HG03280 (cell line): ENCODE measurements around the gene UBE2Q2.

Experiments used
- ATAC-seq: cut with Tn5 transposase; IDR thresholded peaks from one replicate; pipeline ENCODE4 v1.9.1; 2021; ENCODE audit warnings: mild to moderate bottlenecking, moderate library complexity; ENCODE audit not compliant: unreplicated experiment

Gene UBE2Q2

GRCh38 chr15:75921732-75922703 lies 78.8 kb downstream of the UBE2Q2 start:
- ATAC-seq = no peak

DNA sequence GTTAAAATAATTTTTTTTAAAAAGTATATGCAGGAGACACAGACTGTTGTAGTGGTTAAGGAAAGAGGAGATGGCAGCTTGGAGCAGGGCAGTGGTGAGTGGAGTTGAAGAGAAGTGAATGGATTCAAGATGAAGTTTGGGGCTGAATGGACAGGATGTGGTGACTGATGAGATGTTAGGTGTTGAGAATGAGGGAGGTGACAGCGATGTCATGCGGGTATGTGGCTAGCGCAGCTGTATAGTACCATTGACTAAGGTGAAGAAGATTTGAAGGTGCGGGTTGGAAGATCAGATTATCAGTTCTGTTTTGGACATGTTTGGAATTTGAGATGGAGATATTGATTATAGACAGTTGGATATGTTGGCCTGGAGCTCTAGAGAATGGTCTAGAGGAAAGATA lies 80.5 kb downstream of the UBE2Q2 start:
- ATAC-seq = no peak

- no peak for ATAC-seq
Observed at GRCh38 chr15:75924576-75924975, 81.3 kb downstream of the UBE2Q2 start.

GRCh38 chr15:75925440-75925839 lies 82.2 kb downstream of the UBE2Q2 start:
- no peak for ATAC-seq

DNA sequence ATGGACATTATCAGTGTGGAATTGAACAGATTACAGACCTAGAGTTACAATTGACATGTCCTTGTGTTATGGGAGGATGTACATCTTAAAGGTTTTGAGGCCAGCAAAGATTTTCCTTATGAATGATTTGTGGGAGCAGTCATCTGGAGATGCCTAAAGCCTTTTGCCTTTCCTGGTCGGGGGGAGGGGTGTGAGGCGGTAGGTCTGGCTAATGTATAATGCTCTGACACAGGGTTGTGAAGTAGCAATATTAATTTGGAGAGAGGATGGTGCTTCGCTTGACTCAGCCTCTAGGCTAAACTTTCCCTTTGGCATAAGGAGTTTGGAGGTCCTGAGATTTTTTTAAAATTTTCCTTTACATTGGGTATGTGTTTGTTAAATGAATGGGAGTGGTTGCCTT lies 83.7 kb downstream of the UBE2Q2 start:
- ATAC-seq = no peak

DNA sequence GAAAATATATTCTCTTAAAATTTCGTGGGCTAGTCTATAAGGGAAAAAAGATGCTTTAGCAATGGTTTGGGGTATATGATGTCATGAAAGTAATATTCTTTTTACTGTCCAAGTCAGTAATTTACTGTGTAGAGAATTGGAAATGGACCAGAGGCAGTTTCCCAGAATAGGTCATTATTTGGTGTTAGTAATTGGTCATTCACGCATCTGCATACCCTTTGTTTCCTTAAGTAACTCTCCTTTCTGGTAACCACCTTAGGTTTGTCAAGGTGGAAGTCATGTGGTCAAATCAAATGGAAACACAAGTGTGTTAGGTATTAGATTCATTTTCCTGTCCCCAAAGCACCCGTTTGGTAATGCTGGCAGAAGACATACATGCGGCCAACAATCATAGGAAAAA lies 84.4 kb downstream of the UBE2Q2 start:
- ATAC-seq = no peak

DNA sequence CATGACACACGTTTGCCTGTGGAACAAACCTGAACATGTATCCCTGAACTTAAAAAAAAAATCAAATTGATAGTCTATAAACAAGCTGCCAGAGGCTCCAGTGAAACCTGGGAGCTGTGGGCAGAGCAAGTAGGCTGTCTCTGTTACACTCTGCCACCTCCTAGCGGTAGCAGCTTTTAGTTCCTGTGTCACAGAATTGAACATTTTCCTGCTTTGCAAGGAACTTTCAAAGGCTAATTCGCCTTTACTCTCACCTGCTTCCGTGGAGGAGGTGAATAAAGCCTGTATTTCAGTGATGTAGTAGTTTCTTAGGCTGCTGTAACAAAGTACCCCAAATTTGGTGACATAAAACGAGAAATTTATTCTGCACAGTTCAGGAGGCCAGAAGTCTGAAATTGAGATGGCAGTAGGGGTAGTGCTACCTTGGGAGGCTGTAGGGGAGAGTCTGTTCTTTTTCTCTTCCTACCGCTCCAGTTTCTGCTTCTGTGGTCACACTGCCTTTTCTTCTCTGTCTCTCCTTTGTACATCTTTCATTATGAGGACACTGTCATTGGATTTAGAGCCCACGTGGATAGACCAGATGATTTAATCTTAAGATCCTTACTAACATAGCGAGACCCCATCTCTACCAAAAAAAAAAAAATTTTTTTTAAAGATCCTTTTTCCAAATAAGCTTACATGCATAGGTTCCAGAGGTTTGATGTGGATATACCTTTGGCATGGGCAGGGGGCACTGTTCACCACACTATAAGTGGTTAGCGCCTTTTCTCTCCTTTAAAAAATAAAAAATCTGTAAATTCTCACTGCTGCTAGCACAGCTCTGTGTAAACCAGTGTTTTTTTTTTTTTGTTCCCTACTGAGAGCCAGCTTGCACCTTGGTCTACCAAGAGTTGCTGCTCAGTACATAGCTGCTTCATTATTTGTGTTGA lies 85.7 kb downstream of the UBE2Q2 start:
- ATAC-seq = no peak

GRCh38 chr15:75929799-75930565 lies 86.7 kb downstream of the UBE2Q2 start:
- no peak for ATAC-seq

- ATAC-seq = no peak
Observed at GRCh38 chr15:75930866-75931265, 87.6 kb downstream of the UBE2Q2 start.

GRCh38 chr15:75942464-75942863 lies 99.2 kb downstream of the UBE2Q2 start:
- no peak for ATAC-seq

DNA sequence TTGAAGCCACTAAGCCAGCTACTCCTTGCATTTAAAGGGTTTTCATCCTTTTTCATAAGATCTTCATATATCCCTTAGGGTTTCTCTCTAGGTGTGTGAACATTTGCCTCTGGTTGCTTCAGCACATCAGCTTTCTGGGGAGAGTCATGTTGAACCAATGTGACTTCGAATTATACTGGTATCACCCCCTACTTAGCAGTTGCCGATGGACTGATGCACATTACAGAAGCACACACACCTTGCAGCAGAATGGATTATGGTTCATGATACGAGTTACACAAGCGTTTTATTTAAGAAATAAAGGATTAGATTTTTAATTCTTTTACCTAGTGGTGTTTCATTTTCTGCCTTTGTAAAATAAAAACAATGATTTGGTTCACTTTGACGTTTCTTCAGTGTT lies 100.0 kb downstream of the UBE2Q2 start:
- no peak for ATAC-seq

DNA sequence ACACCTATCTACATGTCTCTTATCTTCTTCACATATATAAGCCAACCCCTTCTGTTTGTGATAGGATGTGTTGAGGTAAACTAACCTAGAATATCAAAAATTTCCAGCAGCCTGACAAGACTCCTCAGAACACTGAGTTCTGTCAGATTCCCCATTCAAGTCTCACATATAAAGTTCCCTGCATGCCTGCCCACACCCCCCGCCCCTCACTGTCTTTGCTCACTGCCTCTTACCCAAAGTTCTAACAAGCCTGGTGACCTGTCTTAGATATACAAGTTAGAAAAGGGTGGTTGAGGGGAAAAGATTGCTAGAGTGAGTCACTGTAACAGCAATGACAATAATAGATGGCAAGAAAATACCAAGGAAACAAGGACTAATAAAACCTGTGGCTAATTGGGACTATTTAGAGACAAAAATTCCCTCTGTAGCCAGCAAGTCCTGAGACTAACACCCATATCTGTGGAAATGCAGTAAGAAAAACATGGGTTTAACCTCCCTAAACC lies 100.5 kb downstream of the UBE2Q2 start:
- ATAC-seq = no peak

- ATAC-seq = no peak
Observed at GRCh38 chr15:75945953-75946352, 102.7 kb downstream of the UBE2Q2 start.

- no peak for ATAC-seq
Observed at GRCh38 chr15:75947092-75947491, 103.8 kb downstream of the UBE2Q2 start.

DNA sequence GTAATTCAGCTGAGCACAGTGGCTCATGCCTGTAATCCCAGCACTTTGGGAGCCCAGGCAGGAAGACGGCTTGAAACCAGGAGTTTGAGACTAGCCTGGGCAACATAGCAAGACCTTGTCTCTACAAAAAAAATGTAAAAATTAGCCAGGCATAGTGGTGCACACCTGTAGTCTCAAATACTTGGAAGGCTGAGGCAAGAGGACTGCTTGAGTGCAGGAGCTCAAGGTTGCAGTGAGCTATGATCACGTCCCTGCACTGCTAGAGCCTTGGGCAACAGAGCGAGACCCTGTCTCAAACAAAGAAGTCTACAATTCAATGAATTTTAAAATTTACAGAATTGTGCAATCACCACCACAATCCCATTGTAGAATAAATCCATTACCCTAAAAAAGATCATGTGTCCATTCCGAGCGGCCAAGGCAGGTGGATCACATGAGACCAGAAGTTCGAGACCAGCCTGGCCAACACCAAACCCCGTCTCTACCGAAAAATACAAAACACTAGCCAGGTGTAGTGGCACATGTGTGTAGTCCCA lies 105.6 kb downstream of the UBE2Q2 start:
- ATAC-seq = no peak
